ENCODE measurements around the gene ATXN7. TPM values are rescaled to one million over a fixed set of nuclear protein-coding genes. Genes with fewer than 3 reads are reported as not detected.
A peak's percentile ranks its signal among the peaks of the same experiment; 100 is the strongest.

The ATXN7 gene
- total and polyA plus RNA-seq, 2 of the 13 experiments (the other 11 are each of a cell fraction or from before 2014, with no cell fraction given): 13.8 to 20.0 TPM

- Histone ChIP-seq H3K4me1 (ENCODE audit: insufficient read depth, low read length) (no peaks in the 10 kb centered on the region), H3K27me3 (ENCODE audit: control insufficient read depth in 1 of 2, insufficient read depth in 2 of 2, low read length in 2 of 2) (0 out of 5 replicates have a peak, but pooled peaks cover 0 to 5% of the 10 kb centered on the region in 2 experiments), H4K20me1 (ENCODE audit: insufficient read depth, low read length) (no peaks in the 10 kb centered on the region), H3K4me2 (ENCODE audit: low read depth, low read length) (no peak overlapping the region), H3K9me3 (ENCODE audit: low read length) (peaks cover 5% of the 10 kb centered on the region; the same call in 1 of the 2 replicates), H3K79me2 (ENCODE audit: insufficient read depth, low read length) (no peaks in the 10 kb centered on the region), H3K4me3 (replicated peaks in 1 of 3; ENCODE audit: insufficient read depth in 1 of 3, low read depth in 2 of 3, low read length in 3 of 3) (no peak overlapping the region), H3K36me3 (replicated peaks in 1 of 2; ENCODE audit: control insufficient read depth in 1 of 2, insufficient read depth in 2 of 2, low read length in 2 of 2) (no peaks in the 10 kb centered on the region), H3K9ac (ENCODE audit: insufficient read depth, low read depth, low read length) (no peak overlapping the region), H3K27ac (ENCODE audit: extremely low read length, insufficient read depth, low read length) (no peak overlapping the region), H2AFZ (ENCODE audit: low read length) (no peak overlapping the region)
- TF ChIP-seq KDM6A (CRISPR knock-in tag; IDR thresholded peaks at IDR 0.05; ENCODE audit: low read depth): no peak
- no peak for TF ChIP-seq ZNF577 (CRISPR knock-in tag; IDR thresholded peaks at IDR 0.05; ENCODE audit: borderline replicate concordance, low read depth)
- 0 out of 2 replicates have a peak, but pooled peaks have one; percentile 57 for TF ChIP-seq ZNF12 (CRISPR knock-in tag; IDR thresholded peaks at IDR 0.05)
- TF ChIP-seq THAP11 (CRISPR knock-in tag; IDR thresholded peaks at IDR 0.05): no peak
- TF ChIP-seq, protein P1, sequence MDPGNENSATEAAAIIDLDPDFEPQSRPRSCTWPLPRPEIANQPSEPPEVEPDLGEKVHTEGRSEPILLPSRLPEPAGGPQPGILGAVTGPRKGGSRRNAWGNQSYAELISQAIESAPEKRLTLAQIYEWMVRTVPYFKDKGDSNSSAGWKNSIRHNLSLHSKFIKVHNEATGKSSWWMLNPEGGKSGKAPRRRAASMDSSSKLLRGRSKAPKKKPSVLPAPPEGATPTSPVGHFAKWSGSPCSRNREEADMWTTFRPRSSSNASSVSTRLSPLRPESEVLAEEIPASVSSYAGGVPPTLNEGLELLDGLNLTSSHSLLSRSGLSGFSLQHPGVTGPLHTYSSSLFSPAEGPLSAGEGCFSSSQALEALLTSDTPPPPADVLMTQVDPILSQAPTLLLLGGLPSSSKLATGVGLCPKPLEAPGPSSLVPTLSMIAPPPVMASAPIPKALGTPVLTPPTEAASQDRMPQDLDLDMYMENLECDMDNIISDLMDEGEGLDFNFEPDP (CRISPR knock-in tag; conservative IDR thresholded peaks at IDR 0.05): no peak
- TF ChIP-seq NFYB (CRISPR knock-in tag; IDR thresholded peaks at IDR 0.05): no peak
- BruUV-seq (replicated peaks): no TSS peak
- ChIA-PET POLR2A (no interaction called here), CTCF (ENCODE audit: low intra/inter-chr PET ratio, low total read pairs) (no interaction called here)
- intact Hi-C loops (cut with micrococcal nuclease; ENCODE audit: unreplicated experiment) (no loop called here), in situ Hi-C loops (cut with HindIII; ENCODE audit: extremely low pct_ligation_motif_present, low pct_unique_long_range_greater_than_20kb) (no loop called here)
- 54% methylated on average over 7 of the region's 7 CpGs for WGBS (ENCODE audit: low lambda C conversion rate)
- DNase-seq (ENCODE audit: low spot score) (no peak), ATAC-seq (no peak), FAIRE-seq (no peak)
Observed at GRCh38 chr3:64037084-64037483, 173.4 kb downstream of the ATXN7 start.

DNA sequence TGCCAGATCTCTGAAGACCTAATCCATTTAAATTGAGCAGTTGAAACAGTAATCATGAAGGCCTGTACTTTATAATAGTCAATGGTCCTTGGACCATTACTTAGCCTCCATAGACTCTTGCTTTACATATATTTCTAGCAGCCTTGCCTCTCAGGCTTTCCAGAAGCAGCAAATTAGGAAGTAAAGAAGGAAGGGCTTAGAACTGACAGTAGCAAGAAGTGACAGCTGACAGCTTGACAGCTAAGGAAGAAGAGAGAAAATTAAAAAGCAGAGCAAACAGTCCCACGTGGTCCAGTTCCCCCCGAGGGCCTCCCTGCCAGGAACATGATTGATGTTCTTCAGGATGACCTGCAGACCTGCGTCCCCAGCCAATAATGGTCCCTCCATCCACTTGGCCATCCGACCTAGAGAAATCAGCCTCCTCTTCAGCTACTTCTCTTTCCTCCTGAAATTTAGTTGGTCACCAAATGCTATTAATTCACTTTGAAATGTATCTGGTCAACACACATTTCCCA is 174.6 kb downstream of the ATXN7 start:
- CTCF ChIA-PET (ENCODE audit: low intra/inter-chr PET ratio, low total read pairs): no interaction called here

More for the DNA sequence above, 174.6 kb downstream of the ATXN7 start:
- ATAC-seq (no peak), FAIRE-seq (no peak), DNase-seq (ENCODE audit: low spot score) (no peak)
- TF ChIP-seq WIZ (CRISPR knock-in tag; IDR thresholded peaks at IDR 0.05) (no peak), ZFX (CRISPR knock-in tag; IDR thresholded peaks at IDR 0.05; ENCODE audit: low read depth) (no peak), NR2F1 (CRISPR knock-in tag; IDR thresholded peaks at IDR 0.05) (no peak)
- TF ChIP-seq, protein P2, sequence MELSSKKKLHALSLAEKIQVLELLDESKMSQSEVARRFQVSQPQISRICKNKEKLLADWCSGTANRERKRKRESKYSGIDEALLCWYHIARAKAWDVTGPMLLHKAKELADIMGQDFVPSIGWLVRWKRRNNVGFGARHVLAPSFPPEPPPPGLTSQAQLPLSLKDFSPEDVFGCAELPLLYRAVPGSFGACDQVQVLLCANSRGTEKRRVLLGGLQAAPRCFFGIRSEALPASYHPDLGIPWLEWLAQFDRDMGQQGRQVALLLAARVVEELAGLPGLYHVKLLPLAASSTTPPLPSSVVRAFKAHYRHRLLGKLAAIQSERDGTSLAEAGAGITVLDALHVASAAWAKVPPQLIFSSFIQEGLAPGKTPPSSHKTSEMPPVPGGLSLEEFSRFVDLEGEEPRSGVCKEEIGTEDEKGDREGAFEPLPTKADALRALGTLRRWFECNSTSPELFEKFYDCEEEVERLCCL (CRISPR knock-in tag; IDR thresholded peaks at IDR 0.05; ENCODE audit: borderline replicate concordance): no peak
- Histone ChIP-seq H3K36me3 (replicated peaks in 1 of 2; ENCODE audit: control insufficient read depth in 1 of 2, insufficient read depth in 2 of 2, low read length in 2 of 2) (no peaks in the 10 kb centered on the region), H3K27ac (ENCODE audit: extremely low read length, insufficient read depth, low read length) (no peak overlapping the region), H3K4me2 (ENCODE audit: low read depth, low read length) (no peak overlapping the region), H3K9ac (ENCODE audit: insufficient read depth, low read depth, low read length) (no peak overlapping the region), H3K79me2 (ENCODE audit: insufficient read depth, low read length) (no peaks in the 10 kb centered on the region), H2AFZ (ENCODE audit: low read length) (no peak overlapping the region), H3K9me3 (ENCODE audit: low read length) (peaks cover 5% of the 10 kb centered on the region; the same call in 1 of the 2 replicates), H3K4me3 (replicated peaks in 1 of 3; ENCODE audit: insufficient read depth in 1 of 3, low read depth in 2 of 3, low read length in 3 of 3) (no peak overlapping the region), H3K27me3 (ENCODE audit: control insufficient read depth in 1 of 2, insufficient read depth in 2 of 2, low read length in 2 of 2) (0 out of 5 replicates have a peak, but pooled peaks cover 0 to 5% of the 10 kb centered on the region in 2 experiments), H3K4me1 (ENCODE audit: insufficient read depth, low read length) (no peaks in the 10 kb centered on the region), H4K20me1 (ENCODE audit: insufficient read depth, low read length) (no peaks in the 10 kb centered on the region)
- intact Hi-C loops (cut with micrococcal nuclease; ENCODE audit: unreplicated experiment): no loop called here
- POLR2A ChIA-PET: no interaction called here
- BruUV-seq (replicated peaks): no TSS peak
- 0% methylated on average over 4 of the region's 4 CpGs for WGBS (ENCODE audit: low lambda C conversion rate)
- in situ Hi-C loops (cut with HindIII; ENCODE audit: extremely low pct_ligation_motif_present, low pct_unique_long_range_greater_than_20kb): no loop called here

All from HepG2 (cell line).